K562 (cell line): Measurements from ENCODE around the gene ADGRL3. TPM values are rescaled to one million over a fixed set of nuclear protein-coding genes. Genes with fewer than 3 reads are reported as not detected.

Source experiments
- ATAC-seq: fragments of 200-7000 bp; cut with Tn5 transposase; 3 replicates; pipeline ENCODE4 v1.9.1; 2020; ENCODE audit warnings: moderate library complexity
- BruUV-seq: library from RNA; stranded (reverse); fragments of 400-500 nt; replicated peaks from 2 replicates; lab custom pipeline; 2021; lab: Mats Ljungman, UMichigan
- CTCF ChIA-PET: fragments of 300-600 bp; formaldehyde crosslinking; extraction: SDS; loops from one replicate; lab custom pipeline; 2021; ENCODE audit warnings: low intra/inter-chr PET ratio; lab: Yijun Ruan, JAX
- POLR2A ChIA-PET: fragments of 300-600, 350-650 bp; sonication (Branson Sonifier 250); formaldehyde crosslinking; extraction: SDS; loops from one replicate; lab custom pipeline; 2021; ENCODE audit warnings: antibody characterized with exemption, inconsistent platforms; lab: Yijun Ruan, JAX
- DNase-seq, 4 experiments: peaks; one replicate each; pipeline versions ENCODE4 v3.0.0 to v3.0.0-alpha.2; 2011 to 2018; ENCODE audit warnings: low spot score in 3 of 4, mixed read lengths in 3 of 4; ENCODE audit errors: extremely low read depth in 1 of 4
- FAIRE-seq: peaks from 2 replicates; lab custom pipeline; 2011; peaks lifted over from hg19 to GRCh38; lab: Jason Lieb, UNC
- H2AFZ ChIP-seq: 2 replicates; pipeline ENCODE4 v1.6.0; 2011; ENCODE audit warnings: low read depth, low read length, control low read depth, inconsistent platforms
- H3K27ac ChIP-seq: fragments of 200-600 bp; 3 replicates; pipeline ENCODE4 v1.8.0; 2011; ENCODE audit warnings: low read depth, mild to moderate bottlenecking, control low read depth, inconsistent platforms, low read length, moderate library complexity, mixed read lengths; ENCODE audit errors: extremely low read depth
- H3K27me3 ChIP-seq, 2 experiments: fragments of 300-600 bp in 1 of 2; 2 replicates in 1 of 2; 3 replicates in 1 of 2; pipeline versions ENCODE4 v1.6.0 to v1.8.0; 2011; ENCODE audit warnings: inconsistent platforms in 2 of 2, low read length in 2 of 2, mild to moderate bottlenecking in 1 of 2, mixed read lengths in 1 of 2, moderate library complexity in 1 of 2; ENCODE audit not compliant: control insufficient read depth in 2 of 2, insufficient read depth in 2 of 2
- H3K36me3 ChIP-seq: fragments of 300-600 bp; 3 replicates; pipeline ENCODE4 v1.8.0; 2011; ENCODE audit warnings: mild to moderate bottlenecking, low read length, inconsistent platforms; ENCODE audit not compliant: control insufficient read depth, insufficient read depth
- H3K4me1 ChIP-seq, 2 experiments: fragments of 200-600 bp in 1 of 2; replicated peaks in 1 of 2; 2 replicates in 1 of 2; 3 replicates in 1 of 2; pipeline versions ENCODE4 v1.5.1 to v1.8.0; 2011; ENCODE audit warnings: inconsistent platforms in 2 of 2, low read length in 2 of 2, mild to moderate bottlenecking in 1 of 2, mixed read lengths in 1 of 2, moderate library complexity in 1 of 2; ENCODE audit not compliant: control insufficient read depth in 2 of 2, insufficient read depth in 2 of 2
- H3K4me2 ChIP-seq: 2 replicates; pipeline ENCODE4 v1.6.1; 2011; ENCODE audit warnings: low read length, control low read depth, inconsistent platforms, mixed read lengths; ENCODE audit not compliant: insufficient read depth
- H3K4me3 ChIP-seq: fragments of 200-600 bp; sonication (generic), shearing (Covaris generic); 2 replicates; pipeline ENCODE4 v1.5.1; 2016; ENCODE audit warnings: control low read depth, inconsistent platforms
- H3K79me2 ChIP-seq: fragments of 200-600 bp; 3 replicates; pipeline ENCODE4 v1.8.0; 2011; ENCODE audit warnings: low read length, inconsistent platforms; ENCODE audit not compliant: control insufficient read depth, insufficient read depth
- H3K9ac ChIP-seq, 2 experiments: 2 replicates each; pipeline versions ENCODE4 v1.6.0 to v1.6.1; 2011; ENCODE audit warnings: low read depth in 2 of 2, low read length in 2 of 2, control low read depth in 1 of 2, inconsistent platforms in 1 of 2, mild to moderate bottlenecking in 1 of 2, mixed read lengths in 1 of 2; ENCODE audit not compliant: insufficient read depth in 1 of 2
- H3K9me1 ChIP-seq: one replicate; pipeline ENCODE4 v1.6.0; 2011; ENCODE audit warnings: inconsistent platforms, mild to moderate bottlenecking, low read length, moderate library complexity; ENCODE audit not compliant: control insufficient read depth, insufficient read depth
- H3K9me3 ChIP-seq: replicated peaks from 2 replicates; pipeline ENCODE4 v1.5.1; 2011; ENCODE audit warnings: low read depth, low read length, inconsistent platforms; ENCODE audit not compliant: control insufficient read depth, insufficient read depth
- H4K20me1 ChIP-seq: replicated peaks from 2 replicates; pipeline ENCODE4 v1.6.1; 2011; ENCODE audit warnings: low read length, inconsistent platforms, mixed read lengths; ENCODE audit not compliant: control insufficient read depth, insufficient read depth
- DACH1 ChIP-seq: fragments of 450-650 bp; IDR thresholded peaks from 2 replicates; pipeline ENCODE4 v1.6.1; 2018; ENCODE audit not compliant: partially characterized antibody
- E2F1 ChIP-seq: sonication (generic); formaldehyde crosslinking; IDR thresholded peaks from 2 replicates; pipeline ENCODE4 v1.8.1; 2023; ENCODE audit warnings: mild to moderate bottlenecking, missing genetic modification reagents, moderate library complexity
- GABPB1 ChIP-seq: sonication (generic); formaldehyde crosslinking; IDR thresholded peaks from 2 replicates; pipeline ENCODE4 v1.8.0; 2022; ENCODE audit warnings: mild to moderate bottlenecking, missing genetic modification reagents
- HNRNPK ChIP-seq: fragments of 200-400 bp; formaldehyde crosslinking; IDR thresholded peaks from one replicate; pipeline ENCODE4 v1.6.1; 2018; ENCODE audit warnings: mild to moderate bottlenecking, low read depth, low read length; ENCODE audit not compliant: poor library complexity, severe bottlenecking
- MED1 ChIP-seq: sonication (generic); formaldehyde crosslinking; IDR thresholded peaks from 2 replicates; pipeline ENCODE4 v1.8.1; 2023; ENCODE audit warnings: missing genetic modification reagents, borderline replicate concordance
- MTA3 ChIP-seq: fragments of 450-650 bp; formaldehyde crosslinking; IDR thresholded peaks from 2 replicates; pipeline ENCODE4 v1.6.1; 2017; ENCODE audit warnings: mild to moderate bottlenecking, borderline replicate concordance
- MXI1 ChIP-seq: IDR thresholded peaks from 2 replicates; pipeline ENCODE4 v1.6.1; 2011; ENCODE audit warnings: low read depth, mild to moderate bottlenecking, improper control_type of control experiment, low read length
- NONO ChIP-seq, 2 experiments: fragments of 200-400 bp in 1 of 2; fragments of 450-650 bp in 1 of 2; formaldehyde crosslinking in 1 of 2; IDR thresholded peaks; 2 replicates each; pipeline ENCODE4 v1.6.1; 2017; ENCODE audit warnings: low read depth in 2 of 2, mild to moderate bottlenecking in 2 of 2, moderate library complexity in 2 of 2, low read length in 1 of 2
- SNRNP70 ChIP-seq: fragments of 200-400 bp; formaldehyde crosslinking; optimal IDR thresholded peaks from 2 replicates; pipeline ENCODE3; 2017; ENCODE audit warnings: low read depth, low read length
- SREBF2 ChIP-seq: sonication (generic); formaldehyde crosslinking; IDR thresholded peaks from 2 replicates; pipeline ENCODE4 v1.4.0; 2020; ENCODE audit warnings: mild to moderate bottlenecking, missing genetic modification reagents
- SRSF3 ChIP-seq: fragments of 200-400 bp; formaldehyde crosslinking; IDR thresholded peaks from 2 replicates; pipeline ENCODE4 v1.6.1; 2016; ENCODE audit warnings: mild to moderate bottlenecking, low read length, moderate library complexity; ENCODE audit not compliant: insufficient read depth
- ZBTB9 ChIP-seq: fragments of 450-650 bp; formaldehyde crosslinking; IDR thresholded peaks from 2 replicates; pipeline ENCODE4 v1.4.0; 2020; ENCODE audit warnings: mild to moderate bottlenecking, moderate library complexity
- ZKSCAN1 ChIP-seq: fragments of 150-350 bp; IDR thresholded peaks from 2 replicates; pipeline ENCODE4 v1.6.1; 2016; ENCODE audit warnings: low read depth, low read length
- ZNF140 ChIP-seq: fragments of 250-450 bp; sonication (Bioruptor Pico); IDR thresholded peaks from 2 replicates; pipeline ENCODE4 v1.8.0; 2021; ENCODE audit warnings: moderate library complexity, mild to moderate bottlenecking, inconsistent platforms
- ZNF197 ChIP-seq: fragments of 200-800 bp; sonication (Bioruptor generic); IDR thresholded peaks from 2 replicates; pipeline ENCODE4 v1.6.1; 2016; ENCODE audit warnings: low read depth, missing genetic modification characterization, missing compliant biosample characterization
- ZNF23 ChIP-seq: fragments of 250-450 bp; sonication (Bioruptor Pico); IDR thresholded peaks from 2 replicates; pipeline ENCODE4 v1.4.0; 2020; ENCODE audit warnings: mild to moderate bottlenecking
- ZNF253 ChIP-seq: fragments of 250-450 bp; sonication (Bioruptor Pico); conservative IDR thresholded peaks from 2 replicates; pipeline ENCODE4 v1.6.1; 2021; ENCODE audit warnings: mild to moderate bottlenecking
- ZNF311 ChIP-seq: fragments of 250-450 bp; sonication (Bioruptor Pico); IDR thresholded peaks from 2 replicates; pipeline ENCODE4 v1.4.0; 2020; ENCODE audit warnings: mild to moderate bottlenecking, moderate library complexity
- WGBS: fragments of 100-300 bp; shearing (Covaris generic); methylation state at CpG from one replicate; pipeline ENCODE4 v1.1.6; 2016; ENCODE audit warnings: low coverage, mixed read lengths; ENCODE audit not compliant: insufficient coverage; ENCODE audit errors: missing lambda C conversion rate; 5-methylcytosine and 5-hydroxymethylcytosine counted together
- in situ Hi-C: fragments of 300-500 bp; cut with MboI; formaldehyde crosslinking; loops from 4 replicates; pipeline ENCODE4 v1.15.0; 2018; ENCODE audit warnings: inconsistent platforms, mixed read lengths
- intact Hi-C: fragments of 100-400 bp; cut with micrococcal nuclease; formaldehyde crosslinking; loops from 2 replicates; pipeline ENCODE4 v1.14.2; 2022
- polyA plus RNA-seq, 8 experiments: library from polyadenylated mRNA; depleted of rRNA in 4 of 8; stranded (reverse) in 5 of 8; unstranded in 3 of 8; fragments of >200 nt; fragmentation: Nextera tagmentation in 2 of 8; fragmentation: Illumina TruSeq in 1 of 8; extraction: Ambion mirVana in 2 of 8; extraction: Trizol in 1 of 8; gene quantifications; 2 replicates each; pipeline versions ENCODE4 v1.2.1 to v1.2.3, GENCODE V29; 2011 to 2014; ENCODE audit warnings: inconsistent platforms in 1 of 8, missing spikeins in 1 of 8
- total RNA-seq, 7 experiments: library from RNA; depleted of rRNA in 6 of 7; stranded (reverse); fragments of >200 nt in 6 of 7; fragmentation: Illumina TruSeq in 2 of 7; extraction: Trizol in 2 of 7; gene quantifications; 2 replicates each; pipeline versions ENCODE4 v1.2.1 to v1.2.3, GENCODE V29; 2011 to 2021; ENCODE audit warnings: low replicate concordance in 1 of 7
- TF ChIP-seq, protein P1 (sequence below): fragments of 450-650 bp; IDR thresholded peaks from 2 replicates; pipeline ENCODE4 v1.6.1; 2016; ENCODE audit warnings: borderline replicate concordance

ADGRL3 gene
- total and polyA plus RNA-seq, 9 of the 15 experiments (the other 6 are each of a cell fraction or from before 2014, with no cell fraction given), result 0.03 to 0.14 (median 0.04) TPM; not detected in 2

DNA sequence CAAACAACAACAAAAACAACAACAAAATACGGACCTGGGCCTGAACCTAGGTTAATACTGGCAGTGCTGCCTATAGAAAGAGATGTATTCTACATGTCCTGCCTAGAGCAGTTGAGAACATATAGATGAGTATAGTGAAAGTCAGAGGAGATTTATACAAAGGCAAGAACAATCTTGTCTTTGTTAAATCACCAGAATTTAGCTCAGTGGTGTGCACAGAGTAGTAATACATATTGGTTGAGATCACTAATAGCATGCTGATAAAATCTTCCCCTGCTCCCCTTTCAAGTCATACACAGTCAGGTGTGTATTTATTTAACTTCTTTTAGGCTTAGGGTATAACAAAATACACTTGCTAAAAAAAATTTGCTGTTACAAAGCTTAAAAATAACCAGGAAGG lies 247.8 kb downstream of the ADGRL3 start:
- no peaks in the 10 kb centered on the region for H3K79me2 ChIP-seq
- no peaks in the 10 kb centered on the region for H4K20me1 ChIP-seq
- H3K36me3 ChIP-seq, result no peaks in the 10 kb centered on the region
- no peaks in the 10 kb centered on the region for H3K9me1 ChIP-seq
- no peak for FAIRE-seq
- H3K4me1 ChIP-seq, result no peaks in the 10 kb centered on the region
- TF ChIP-seq DACH1 (no peak), ZNF140 (no peak), ZNF253 (no peak), SREBF2 (no peak), MXI1 (no peak), ZNF197 (CRISPR knock-in tag) (no peak), SNRNP70 (no peak), ZNF311 (CRISPR knock-in tag) (no peak), ZBTB9 (no peak), SRSF3 (no peak), ZKSCAN1 (no peak), E2F1 (CRISPR knock-in tag) (no peak), HNRNPK (no peak), MED1 (CRISPR knock-in tag) (no peak), NONO (IDR thresholded peaks at IDR 0.05; ENCODE audit: low read depth in 2 of 2, low read length in 1 of 2) (no peak), ZNF23 (CRISPR knock-in tag) (no peak), MTA3 (no peak), GABPB1 (CRISPR knock-in tag) (no peak)
- TF ChIP-seq, protein P1, sequence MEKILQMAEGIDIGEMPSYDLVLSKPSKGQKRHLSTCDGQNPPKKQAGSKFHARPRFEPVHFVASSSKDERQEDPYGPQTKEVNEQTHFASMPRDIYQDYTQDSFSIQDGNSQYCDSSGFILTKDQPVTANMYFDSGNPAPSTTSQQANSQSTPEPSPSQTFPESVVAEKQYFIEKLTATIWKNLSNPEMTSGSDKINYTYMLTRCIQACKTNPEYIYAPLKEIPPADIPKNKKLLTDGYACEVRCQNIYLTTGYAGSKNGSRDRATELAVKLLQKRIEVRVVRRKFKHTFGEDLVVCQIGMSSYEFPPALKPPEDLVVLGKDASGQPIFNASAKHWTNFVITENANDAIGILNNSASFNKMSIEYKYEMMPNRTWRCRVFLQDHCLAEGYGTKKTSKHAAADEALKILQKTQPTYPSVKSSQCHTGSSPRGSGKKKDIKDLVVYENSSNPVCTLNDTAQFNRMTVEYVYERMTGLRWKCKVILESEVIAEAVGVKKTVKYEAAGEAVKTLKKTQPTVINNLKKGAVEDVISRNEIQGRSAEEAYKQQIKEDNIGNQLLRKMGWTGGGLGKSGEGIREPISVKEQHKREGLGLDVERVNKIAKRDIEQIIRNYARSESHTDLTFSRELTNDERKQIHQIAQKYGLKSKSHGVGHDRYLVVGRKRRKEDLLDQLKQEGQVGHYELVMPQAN, result no peak
- no peak overlapping the region for H3K4me3 ChIP-seq
- H3K9ac ChIP-seq, result no peak overlapping the region
- no peaks in the 10 kb centered on the region for H3K9me3 ChIP-seq
- no peak overlapping the region for H2AFZ ChIP-seq
- intact Hi-C loops, result no loop called here
- no peak for DNase-seq
- ChIA-PET CTCF (no interaction called here), POLR2A (no interaction called here)
- H3K27me3 ChIP-seq, result no peaks in the 10 kb centered on the region
- no peak overlapping the region for H3K27ac ChIP-seq
- no TSS peak for BruUV-seq
- no peak overlapping the region for H3K4me2 ChIP-seq
- no peak for ATAC-seq
- WGBS, result 7% methylated on average over 1 of the region's 1 CpG
- in situ Hi-C loops, result no loop called here
